ENCODE measurements around the gene PLSCR5. TPM values are rescaled to one million over a fixed set of nuclear protein-coding genes. Genes with fewer than 3 reads are reported as not detected.
A peak's percentile ranks its signal among the peaks of the same experiment; 100 is the strongest.

Gene PLSCR5
- total RNA-seq, 1 experiment from 2014 or later = not detected

DNA sequence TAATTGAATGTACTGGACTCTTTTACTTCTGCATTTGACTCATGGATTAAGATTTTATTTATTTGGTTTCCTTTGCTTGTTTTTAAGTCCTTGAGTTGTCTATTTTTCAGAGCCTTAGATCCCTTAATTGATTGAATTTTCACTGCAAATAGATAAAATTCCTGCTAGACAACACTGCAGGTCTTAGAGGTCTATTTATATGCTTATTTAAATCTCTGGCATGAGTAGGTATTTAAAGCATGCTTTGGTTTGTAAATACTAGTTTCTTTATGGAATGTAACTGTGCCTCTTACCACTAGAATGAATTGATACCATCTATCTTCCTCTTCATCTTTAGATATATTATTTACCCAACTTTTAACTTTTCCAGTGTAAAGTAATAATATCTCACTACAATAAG, 20.0 kb downstream of the PLSCR5 start:
- no peak for DNase-seq (ENCODE audit: low read depth)

- no peak for DNase-seq (ENCODE audit: low read depth)
Measured at GRCh38 chr3:146581951-146582467, 23.1 kb downstream of the PLSCR5 start.

- DNase-seq (ENCODE audit: low read depth) = no peak
Measured at GRCh38 chr3:146581080-146581601, 24.0 kb downstream of the PLSCR5 start.

DNA sequence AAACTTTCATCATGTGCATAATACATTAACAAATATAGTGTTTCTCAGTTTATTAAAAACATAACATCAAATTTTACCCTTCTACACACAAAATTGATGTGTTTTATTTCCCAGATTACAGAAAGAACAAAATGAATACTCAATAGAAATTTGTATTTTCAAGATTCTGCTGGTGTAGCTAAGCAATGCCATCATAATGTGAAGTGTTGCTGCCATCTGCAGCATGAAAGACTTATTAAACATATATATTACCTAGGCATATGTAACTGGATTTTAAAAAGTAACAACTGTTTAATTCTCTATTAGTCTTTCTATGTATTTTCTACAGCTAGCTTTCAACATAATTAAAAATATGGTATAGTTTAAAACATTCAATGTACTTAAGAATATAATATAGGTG, 27.5 kb downstream of the PLSCR5 start:
- DNase-seq (ENCODE audit: low read depth) = peak; percentile 61

DNA sequence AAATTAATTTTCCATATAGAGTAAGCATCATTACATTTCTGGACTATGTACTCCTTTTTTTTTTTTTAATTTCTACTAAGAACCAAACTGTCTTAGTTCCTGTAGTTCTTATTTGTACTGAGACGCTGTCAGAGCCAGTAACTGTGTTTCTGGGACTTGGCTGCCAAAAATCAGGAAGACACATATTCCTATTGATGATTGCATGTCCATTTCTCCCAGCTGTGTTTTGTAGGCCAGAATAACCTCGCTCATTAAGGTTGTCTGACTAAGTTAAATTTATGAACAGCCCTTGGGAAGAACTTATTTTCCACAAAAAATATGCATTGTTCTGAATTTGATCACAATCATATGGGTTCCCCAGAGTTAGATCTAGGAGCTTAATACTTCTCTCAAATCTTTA, 29.5 kb downstream of the PLSCR5 start:
- DNase-seq (ENCODE audit: low read depth) = no peak

DNA sequence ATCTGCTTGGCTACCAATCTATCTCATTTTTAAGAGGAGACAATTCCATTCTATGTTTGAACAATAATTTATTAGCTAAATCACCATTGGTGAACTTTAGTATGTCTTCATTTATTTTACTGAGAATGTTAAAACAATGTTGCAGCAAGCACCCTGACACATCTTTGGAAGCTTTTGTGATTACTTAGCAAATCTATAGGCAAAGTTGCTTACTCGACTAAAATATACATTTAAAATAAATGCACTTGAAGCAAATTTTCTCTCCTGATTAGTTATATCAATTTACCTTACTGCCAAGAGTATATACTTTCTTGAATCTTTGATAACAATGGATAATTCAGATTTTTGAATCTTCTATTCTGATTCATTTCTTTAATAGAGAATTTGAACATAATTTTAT, 31.0 kb downstream of the PLSCR5 start:
- no peak for DNase-seq (ENCODE audit: low read depth)

DNA sequence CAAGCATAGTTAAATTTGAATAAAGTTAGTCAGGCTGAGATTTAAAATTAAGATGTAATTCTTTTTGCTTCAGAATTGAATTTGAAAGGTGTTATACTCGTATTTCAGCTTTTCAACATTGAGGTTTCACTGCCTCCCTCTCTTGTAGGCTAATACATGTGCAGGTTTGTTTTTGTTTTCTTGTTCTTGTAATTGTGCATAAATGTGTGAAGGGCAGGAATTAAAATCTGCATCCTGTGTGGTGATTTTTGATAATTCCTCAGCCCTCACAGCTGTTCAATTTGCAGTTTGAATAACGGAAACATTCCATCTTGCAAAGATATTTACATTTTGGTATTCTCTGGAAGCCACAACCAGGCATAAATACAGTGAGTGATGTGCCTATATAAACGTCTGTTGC, 35.8 kb downstream of the PLSCR5 start:
- DNase-seq (ENCODE audit: low read depth) = no peak

DNA sequence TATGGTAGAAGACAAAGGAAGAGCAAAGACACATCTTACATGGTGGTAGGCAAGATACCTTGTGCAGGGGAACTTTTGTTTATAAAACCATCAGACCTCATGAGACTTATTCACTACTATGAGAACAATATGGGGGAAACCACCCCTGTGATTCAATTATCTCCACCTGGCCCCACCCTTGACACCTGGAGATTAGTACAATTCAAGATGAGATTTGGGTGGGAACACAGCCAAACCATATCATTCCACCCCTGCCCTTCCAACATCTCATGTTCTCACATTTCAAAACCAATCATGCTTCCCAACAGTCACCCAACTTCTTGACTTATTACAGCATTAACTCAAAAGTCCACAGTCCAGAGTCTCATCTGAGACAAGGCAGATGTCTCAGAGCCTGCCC, 39.0 kb downstream of the PLSCR5 start:
- no peak for DNase-seq (ENCODE audit: low read depth)

GRCh38 chr3:146561879-146562278, 43.3 kb downstream of the PLSCR5 start:
- no peak for DNase-seq (ENCODE audit: low read depth)

- no peak for DNase-seq (ENCODE audit: low read depth)
Measured at GRCh38 chr3:146561463-146561862, 43.7 kb downstream of the PLSCR5 start.

DNA sequence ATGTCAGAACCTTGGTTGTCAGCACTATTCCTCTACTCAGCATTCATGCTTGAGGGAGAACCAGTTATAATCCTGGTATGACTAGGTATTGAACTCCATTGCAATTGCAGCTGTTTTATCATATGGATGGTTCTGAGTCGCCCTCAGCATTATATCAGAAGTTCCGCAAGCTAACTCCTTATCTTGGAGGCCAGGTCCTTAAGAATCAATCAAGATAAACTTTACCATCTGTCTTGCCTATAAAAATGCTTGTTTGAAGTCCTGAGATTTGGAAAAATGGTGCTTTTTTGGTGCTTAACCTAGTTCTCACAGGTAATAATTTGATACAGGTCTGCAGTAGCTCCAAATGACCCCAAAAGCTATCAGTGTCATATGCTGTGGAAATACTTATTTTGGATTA, 44.5 kb downstream of the PLSCR5 start:
- no peak for DNase-seq (ENCODE audit: low read depth)

DNA sequence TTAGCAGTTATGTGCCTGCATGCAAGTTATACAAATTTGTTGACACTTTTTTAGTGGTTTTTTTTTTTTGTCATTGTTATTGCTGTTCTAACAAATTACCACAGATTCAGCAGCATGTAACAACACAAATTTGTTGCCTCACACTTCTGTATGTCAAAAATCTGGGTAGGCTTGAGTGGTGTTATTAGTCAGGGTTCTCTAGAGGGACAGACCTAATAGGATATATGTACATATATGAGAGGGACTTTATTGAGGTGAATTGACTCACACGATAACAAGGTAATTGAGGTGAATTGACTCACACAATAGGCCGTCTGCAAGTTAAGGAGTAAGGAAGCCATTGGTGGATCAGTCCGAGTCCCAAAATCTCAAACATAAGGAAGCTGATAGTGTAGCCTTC, 45.8 kb downstream of the PLSCR5 start:
- no peak for DNase-seq (ENCODE audit: low read depth)

DNA sequence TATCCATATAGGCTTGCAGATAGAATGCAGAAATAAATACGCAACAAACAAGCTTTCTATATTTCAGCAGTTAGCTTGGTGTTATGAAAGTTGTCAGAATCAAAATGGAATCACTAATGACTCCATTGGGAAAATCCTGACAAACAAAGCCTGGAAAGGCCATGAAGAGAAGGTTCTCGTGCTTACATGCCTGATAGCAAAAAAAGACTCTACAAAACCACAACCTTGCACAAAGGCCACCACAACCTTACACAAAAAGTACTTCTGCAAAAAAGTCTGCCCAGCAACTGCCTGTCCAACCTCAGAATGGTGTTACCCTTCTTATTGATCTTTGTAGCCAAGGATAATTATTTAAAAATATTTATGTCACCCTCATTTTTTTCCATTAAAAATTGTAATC, 46.4 kb downstream of the PLSCR5 start:
- no peak for DNase-seq (ENCODE audit: low read depth)

DNA sequence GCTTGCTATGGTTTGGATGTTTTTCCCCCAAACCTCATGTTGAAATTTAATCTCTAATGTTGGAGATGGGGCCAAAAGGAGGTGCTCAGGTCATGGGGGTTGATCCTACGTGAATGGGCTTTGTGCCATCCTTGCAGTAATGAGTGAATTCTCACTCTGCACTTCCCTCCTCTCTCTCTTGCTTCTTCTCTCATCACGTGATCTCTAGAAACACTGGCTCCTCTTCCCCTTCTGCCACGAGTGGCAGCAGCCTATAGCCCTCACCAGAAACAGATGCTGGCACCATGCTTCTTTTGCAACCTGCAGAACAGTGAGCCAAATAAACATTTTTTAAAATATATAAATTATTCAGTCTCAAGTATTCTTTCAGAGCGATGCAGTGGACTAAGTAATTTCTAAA, 47.4 kb downstream of the PLSCR5 start:
- no peak for DNase-seq (ENCODE audit: low read depth)

DNA sequence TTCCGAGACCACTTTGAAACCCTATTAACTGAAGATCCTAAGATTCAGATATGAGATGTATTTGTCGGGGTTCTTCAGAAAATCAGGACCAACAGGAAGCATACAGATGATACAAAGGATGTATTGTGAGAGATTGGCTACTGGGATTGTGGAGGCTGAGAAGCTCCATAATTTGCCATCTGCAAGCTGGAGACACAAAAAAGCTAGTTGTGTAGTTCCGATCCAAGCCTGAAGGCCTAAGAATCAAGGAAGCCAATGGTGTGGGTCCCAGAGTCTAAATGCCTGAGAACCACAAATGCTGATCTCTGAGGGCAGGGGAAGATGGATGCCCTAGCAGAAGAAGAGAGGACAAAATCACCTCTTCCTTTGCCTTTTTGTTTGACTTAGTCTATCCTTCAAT, 49.8 kb downstream of the PLSCR5 start:
- DNase-seq (ENCODE audit: low read depth) = no peak

- DNase-seq (ENCODE audit: low read depth) = no peak
Measured at GRCh38 chr3:146554151-146554760, 50.9 kb downstream of the PLSCR5 start.

DNA sequence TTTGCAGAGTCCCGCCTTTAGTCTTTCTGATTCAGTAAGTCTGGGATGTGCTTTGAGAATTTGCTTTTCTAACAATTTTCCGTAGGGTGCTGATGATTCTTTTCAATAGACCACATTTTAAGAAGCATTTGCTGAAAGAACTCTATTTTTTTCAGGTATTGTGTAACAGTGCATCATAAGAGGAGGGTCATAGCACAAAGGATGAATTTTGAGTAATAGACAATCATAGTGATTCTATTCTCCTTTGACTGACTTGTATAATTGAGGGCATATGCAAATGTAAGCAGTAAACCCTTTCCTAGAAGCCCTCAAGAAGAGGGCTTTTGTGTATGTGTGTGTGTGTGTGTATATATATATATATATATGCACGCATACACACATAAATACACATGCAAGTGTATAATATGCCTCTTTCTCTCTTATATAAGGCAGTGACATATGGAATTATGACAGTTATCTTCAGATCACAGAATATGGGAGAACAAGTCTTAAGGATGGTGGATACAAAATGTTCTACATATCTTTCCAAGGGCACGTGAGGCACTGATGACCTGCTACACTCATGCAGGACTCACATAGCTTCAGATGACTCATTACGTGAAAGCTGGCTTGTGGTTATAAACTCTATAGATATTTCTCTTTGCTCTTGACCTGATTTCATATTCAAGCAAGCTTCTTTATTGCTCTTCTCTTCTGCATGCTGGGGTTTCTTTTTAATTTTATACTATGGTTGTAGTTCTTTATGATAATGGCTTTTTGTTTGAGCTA, 54.2 kb downstream of the PLSCR5 start:
- DNase-seq (ENCODE audit: low read depth) = peak; percentile 92

DNA sequence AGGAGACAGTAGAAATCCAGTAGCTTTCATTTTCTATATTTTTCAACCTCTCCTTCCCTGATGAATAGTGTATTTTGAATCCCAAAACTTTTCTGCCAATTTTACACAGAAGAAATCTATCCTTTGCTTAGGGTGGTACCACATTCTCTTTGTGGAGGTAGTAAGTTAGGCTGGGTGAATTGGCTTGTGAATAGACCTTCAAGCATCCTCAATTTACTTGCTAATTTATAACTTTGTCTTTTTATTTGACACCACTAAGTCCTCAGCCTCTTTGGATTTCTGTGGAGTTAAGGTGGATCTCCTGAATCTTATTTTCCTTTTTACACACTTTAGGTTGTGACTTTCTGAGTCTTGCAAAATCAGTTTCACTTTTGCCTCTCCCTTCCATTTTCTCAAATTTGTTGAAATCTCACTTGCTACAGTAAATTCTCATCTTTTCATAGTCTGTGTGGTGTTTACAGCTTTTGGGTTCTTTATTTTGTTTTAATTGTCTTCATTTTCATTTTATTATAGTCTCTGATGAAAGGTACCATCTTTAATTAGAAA, 55.0 kb downstream of the PLSCR5 start:
- DNase-seq (ENCODE audit: low read depth) = no peak

GRCh38 chr3:146547235-146547835, 57.8 kb downstream of the PLSCR5 start:
- DNase-seq (ENCODE audit: low read depth) = no peak

GRCh38 chr3:146546366-146546965, 58.7 kb downstream of the PLSCR5 start:
- DNase-seq (ENCODE audit: low read depth) = no peak

GRCh38 chr3:146544929-146545528, 60.1 kb downstream of the PLSCR5 start:
- DNase-seq (ENCODE audit: low read depth) = no peak
